Kidney (tissue), 14 donors: ENCODE results near the gene TMEM132C. TPM values are rescaled to one million over a fixed set of nuclear protein-coding genes. Genes with fewer than 3 reads are reported as not detected.

Experiments used
- DNase-seq, 5 donors: peaks; one replicate each; pipeline ENCODE4 v3.0.0-alpha.2; 2013 to 2020
- FAIRE-seq: peaks from 2 replicates; lab custom pipeline; 2012; peaks lifted over from hg19 to GRCh38; lab: Jason Lieb, UNC
- H3K27ac ChIP-seq, 2 donors: one replicate each; pipeline ENCODE4 v1.7.0; 2013; ENCODE audit warnings: low read depth in 2 of 2, low read length in 2 of 2, inconsistent platforms in 1 of 2
- H3K27me3 ChIP-seq: one replicate; pipeline ENCODE4 v1.7.1; 2013; ENCODE audit warnings: low read length, inconsistent platforms; ENCODE audit not compliant: control insufficient read depth, insufficient read depth
- H3K36me3 ChIP-seq, 3 donors: one replicate each; pipeline versions ENCODE4 v1.7.0 to v1.7.1; 2013; ENCODE audit warnings: low read length in 3 of 3, control low read depth in 1 of 3, inconsistent platforms in 1 of 3; ENCODE audit not compliant: insufficient read depth in 3 of 3, control insufficient read depth in 2 of 3
- H3K4me1 ChIP-seq, 3 donors: one replicate each; pipeline versions ENCODE4 v1.7.0 to v1.7.1; 2013; ENCODE audit warnings: low read length in 3 of 3, inconsistent platforms in 1 of 3, low read depth in 1 of 3; ENCODE audit not compliant: control insufficient read depth in 2 of 3, insufficient read depth in 2 of 3
- H3K4me3 ChIP-seq, 3 donors: one replicate each; pipeline versions ENCODE4 v1.7.0 to v1.8.1; 2013; ENCODE audit warnings: low read length in 3 of 3, control low read depth in 1 of 3, inconsistent platforms in 1 of 3
- H3K9ac ChIP-seq, 3 donors: one replicate each; pipeline versions ENCODE4 v1.7.0 to v1.7.1; 2013; ENCODE audit warnings: low read length in 3 of 3, control low read depth in 1 of 3, inconsistent platforms in 1 of 3
- H3K9me3 ChIP-seq, 3 donors: one replicate each; pipeline versions ENCODE4 v1.7.0 to v1.7.1; 2013; ENCODE audit warnings: low read length in 3 of 3, control low read depth in 1 of 3, inconsistent platforms in 1 of 3; ENCODE audit not compliant: control insufficient read depth in 2 of 3, insufficient read depth in 1 of 3
- CTCF ChIP-seq: IDR thresholded peaks from 3 replicates; pipeline ENCODE4 v1.5.1; 2012; ENCODE audit warnings: mild to moderate bottlenecking, moderate library complexity, borderline replicate concordance; ENCODE audit not compliant: insufficient read depth; ENCODE audit errors: extremely low read depth
- intact Hi-C: fragments of 100-400 bp; cut with DNase I; formaldehyde crosslinking; loops from one replicate; pipeline ENCODE4 v1.11.1; 2022
- polyA plus RNA-seq: library from polyadenylated mRNA; stranded (reverse); fragments of 350-450 nt; fragmentation: Illumina TruSeq; extraction: RNeasy Lipid Tissue Mini Kit (QIAGEN cat#74804); gene quantifications from one replicate; pipeline ENCODE4 v1.2.3, GENCODE V29; 2014; ENCODE audit warnings: low read depth, low replicate concordance; ENCODE audit not compliant: insufficient read depth
- total RNA-seq: library from RNA; stranded (reverse); fragmentation: NEBNext Ultra II Directional; extraction: Animal tissue kit (Norgen Biotek cat#: 25700); gene quantifications from one replicate; pipeline ENCODE4 v1.2.1, GENCODE V29; 2021
- donor health status: control.
- donor health status: control.
- donor health status: control.
- donor health status: control.
- donor health status: control.
- donor health status: DM: yes; HTN: yes; CAD: no.
- donor health status: Normal renal cell carcinoma (clear cell type).

TMEM132C gene
- total and polyA plus RNA-seq, 2 donors from 2014 or later = 0.28 to 0.75 TPM

GRCh38 chr12:128267651-128268378 lies 845 bp downstream of the TMEM132C start:
- Histone ChIP-seq H3K27me3 (peaks cover 23% of the 10 kb centered on the region), H3K36me3 (no peaks in the 10 kb centered on the region), H3K4me3 (no peak overlapping the region), H3K9ac (no peak overlapping the region), H3K27ac (no peak overlapping the region), H3K4me1 (no peaks in the 10 kb centered on the region), H3K9me3 (no peaks in the 10 kb centered on the region)
- intact Hi-C loops = no loop called here
- no peak for TF ChIP-seq CTCF
- no peak for FAIRE-seq
- DNase-seq = peak in 4 of 5 donors; percentile 8 to 66 (median 24)

DNA sequence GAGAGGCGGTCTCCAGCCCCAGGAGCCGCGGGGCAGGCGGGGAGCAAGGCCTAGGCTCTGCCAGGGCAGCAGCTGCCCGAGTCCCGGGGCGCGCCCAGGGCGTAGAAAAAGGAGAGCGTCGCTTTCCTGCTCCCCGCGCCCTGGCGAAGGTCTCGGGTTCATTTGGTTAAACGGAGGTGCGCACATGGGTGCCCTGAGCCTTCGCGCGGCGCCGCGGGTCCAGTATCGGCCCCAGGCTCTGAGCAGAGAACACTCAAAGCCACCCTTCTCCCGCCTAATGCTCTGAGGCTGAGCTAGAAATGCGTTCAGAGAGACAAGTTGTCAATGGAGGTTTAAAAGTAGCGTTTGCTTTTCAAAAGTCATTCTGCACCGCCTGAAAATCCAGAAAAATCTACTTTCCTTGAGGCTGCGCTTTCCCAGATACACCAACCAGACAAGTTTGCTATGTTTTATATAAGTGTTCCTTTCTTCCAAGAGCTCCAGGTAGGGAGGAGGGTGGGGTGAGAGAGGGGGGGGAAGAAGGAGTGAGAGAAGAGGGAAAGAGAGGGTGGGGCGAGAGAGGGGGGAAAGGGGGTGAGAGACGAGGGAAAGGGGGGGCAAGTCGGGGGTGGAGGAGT lies 1.5 kb downstream of the TMEM132C start:
- intact Hi-C loops = no loop called here
- H3K27ac ChIP-seq = no peak overlapping the region
- no peak for FAIRE-seq
- no peak for TF ChIP-seq CTCF
- peaks cover 0 to 3% (median 2%) of the 10 kb centered on the region in 3 donors for H3K9me3 ChIP-seq
- peak in 2 of 5 donors; percentile 15 to 21 for DNase-seq
- H3K27me3 ChIP-seq = peaks cover 23% of the 10 kb centered on the region
- no peak overlapping the region for H3K4me3 ChIP-seq
- no peaks in the 10 kb centered on the region for H3K36me3 ChIP-seq
- H3K9ac ChIP-seq = no peak overlapping the region
- no peaks in the 10 kb centered on the region for H3K4me1 ChIP-seq

DNA sequence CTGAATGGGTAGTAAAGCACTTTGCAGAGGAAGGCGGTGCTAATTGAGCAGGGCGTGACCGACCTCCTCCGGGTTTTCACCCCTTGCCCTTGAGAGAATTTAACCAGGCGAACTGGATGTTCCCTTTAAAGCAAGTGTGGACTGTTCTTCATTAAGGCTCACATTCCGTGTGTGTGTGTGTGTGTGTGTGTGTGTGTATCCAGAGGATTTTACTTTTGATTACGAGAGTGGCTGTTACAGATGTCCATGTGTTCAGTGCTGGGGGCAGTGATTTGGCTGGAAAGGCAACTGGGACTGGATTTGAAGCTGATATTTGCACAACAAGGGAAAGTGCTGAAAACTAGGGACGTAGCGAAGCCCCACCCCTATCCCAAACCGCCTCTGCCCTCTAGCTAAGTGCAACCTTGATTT lies 2.2 kb downstream of the TMEM132C start:
- Histone ChIP-seq H3K27me3 (peaks cover 23% of the 10 kb centered on the region), H3K27ac (no peak overlapping the region), H3K4me3 (peak overlapping the region in 1 of 3 donors; percentile 35), H3K4me1 (no peaks in the 10 kb centered on the region), H3K9ac (no peak overlapping the region), H3K9me3 (peaks cover 0 to 3% (median 2%) of the 10 kb centered on the region in 3 donors), H3K36me3 (no peaks in the 10 kb centered on the region)
- FAIRE-seq (no peak), DNase-seq (peak in 3 of 5 donors; percentile 29 to 42 (median 41))
- TF ChIP-seq CTCF = no peak
- intact Hi-C loops = no loop called here
